Endodermal cell (in vitro differentiated cells): ENCODE data around the gene F2RL3. TPM values are rescaled to one million over a fixed set of nuclear protein-coding genes. Genes with fewer than 3 reads are reported as not detected.

Source experiments
- DNase-seq: peaks from one replicate; pipeline ENCODE4 v3.0.0-alpha.2; 2017
- H3K27ac ChIP-seq: 2 replicates; pipeline ENCODE4 v1.5.1; 2013; ENCODE audit warnings: mild to moderate bottlenecking, low read depth, low read length, moderate library complexity
- H3K27me3 ChIP-seq: 2 replicates; pipeline ENCODE4 v1.6.1; 2013; ENCODE audit warnings: mild to moderate bottlenecking, low read length, moderate library complexity; ENCODE audit not compliant: insufficient read depth, control insufficient read depth, poor library complexity, severe bottlenecking
- H3K36me3 ChIP-seq: 2 replicates; pipeline ENCODE4 v1.7.0; 2013; ENCODE audit warnings: mild to moderate bottlenecking, low read length, moderate library complexity; ENCODE audit not compliant: control insufficient read depth, insufficient read depth
- H3K4me1 ChIP-seq: one replicate; pipeline ENCODE4 v1.7.0; 2013; ENCODE audit warnings: low read length; ENCODE audit not compliant: control insufficient read depth, insufficient read depth
- H3K4me3 ChIP-seq: 2 replicates; pipeline ENCODE4 v1.5.1; 2013; ENCODE audit warnings: mild to moderate bottlenecking, low read length, moderate library complexity
- H3K9ac ChIP-seq: 2 replicates; pipeline ENCODE4 v1.6.1; 2013; ENCODE audit warnings: mild to moderate bottlenecking, low read length, moderate library complexity; ENCODE audit not compliant: poor library complexity, severe bottlenecking; ENCODE audit errors: extremely low read depth
- H3K9me3 ChIP-seq: 2 replicates; pipeline ENCODE4 v1.6.1; 2013; ENCODE audit warnings: mild to moderate bottlenecking, low read length, moderate library complexity; ENCODE audit not compliant: control insufficient read depth
- H3K27ac Mint-ChIP-seq: 2 replicates; pipeline ENCODE4 v1.8.0; 2020; ENCODE audit warnings: mixed read lengths
- H3K27me3 Mint-ChIP-seq: 2 replicates; pipeline ENCODE4 v1.8.0; 2021; ENCODE audit warnings: mild to moderate bottlenecking, mixed read lengths; ENCODE audit not compliant: insufficient read depth
- H3K36me3 Mint-ChIP-seq: 2 replicates; pipeline ENCODE4 v1.8.0; 2020; ENCODE audit warnings: low read depth, mixed read lengths
- H3K4me1 Mint-ChIP-seq: 2 replicates; pipeline ENCODE4 v1.8.0; 2020; ENCODE audit warnings: mixed read lengths
- H3K4me3 Mint-ChIP-seq: 2 replicates; pipeline ENCODE4 v1.8.0; 2020; ENCODE audit warnings: mild to moderate bottlenecking, moderate library complexity, mixed read lengths
- H3K9me3 Mint-ChIP-seq: 2 replicates; pipeline ENCODE4 v1.8.0; 2020; ENCODE audit warnings: mild to moderate bottlenecking, mixed read lengths
- CTCF ChIP-seq: fragments of 200-600 bp; sonication (generic); conservative IDR thresholded peaks from 2 replicates; pipeline ENCODE4 v1.5.0; 2021; ENCODE audit warnings: antibody characterized with exemption, mild to moderate bottlenecking
- WGBS, 2 experiments: methylation state at CpG; one replicate each; pipeline versions ENCODE4 v1.1.5 to v1.1.7; 2013; ENCODE audit warnings: missing lambda C conversion rate in 2 of 2, mixed read lengths in 1 of 2; ENCODE audit not compliant: insufficient coverage in 1 of 2, insufficient read length in 1 of 2; 5-methylcytosine and 5-hydroxymethylcytosine counted together
- total RNA-seq, 2 donors: library from RNA; stranded (reverse); fragmentation: NEBNext Ultra II Directional in 1 of 2; extraction: Animal tissue kit (Norgen Biotek cat#: 25700) in 1 of 2; gene quantifications; 2 replicates in 1 of 2; 3 replicates in 1 of 2; pipeline ENCODE4 v1.2.1, GENCODE V29; 2021

The F2RL3 gene
- total RNA-seq, 2 donors from 2014 or later = not detected

GRCh38 chr19:16940626-16941025, 51.8 kb downstream of the F2RL3 start:
- Histone ChIP-seq H3K4me1 (no peaks in the 10 kb centered on the region), H3K27ac (no peak overlapping the region), H3K9ac (no peak overlapping the region), H3K4me3 (no peak overlapping the region), H3K27me3 (no peaks in the 10 kb centered on the region), H3K9me3 (no peaks in the 10 kb centered on the region), H3K36me3 (no peaks in the 10 kb centered on the region)
- Mint-ChIP-seq H3K9me3 (peaks cover 5% of the 10 kb centered on the region), H3K36me3 (peaks cover 1% of the 10 kb centered on the region), H3K4me3 (no peak overlapping the region), H3K4me1 (no peaks in the 10 kb centered on the region), H3K27ac (no peak overlapping the region), H3K27me3 (no peaks in the 10 kb centered on the region)
- DNase-seq = no peak
- TF ChIP-seq CTCF = no peak
- 86 to 88% methylated on average over 6 to 9 of the region's 9 CpGs for WGBS, 2 experiments

Other genes starting within 250 kb of the F2RL3 start
- 10 to 100 TPM; 57.6 to 91.4 TPM for gene SMIM7, start 228.9 kb upstream of the F2RL3 start, total RNA-seq
- 1 to 10 TPM; 5.1 to 6.8 TPM for gene TMEM38A, start 227.9 kb upstream of the F2RL3 start, total RNA-seq
- gene NWD1, start 169.2 kb upstream of the F2RL3 start, total RNA-seq = not detected
- 10 to 100 TPM; 68.0 to 78.4 TPM for gene SIN3B, start 59.6 kb upstream of the F2RL3 start, total RNA-seq
- gene CPAMD8, start 137.8 kb downstream of the F2RL3 start, total RNA-seq = 10 to 100 TPM; 19.7 to 22.9 TPM
- gene HAUS8, start 186.5 kb downstream of the F2RL3 start, total RNA-seq = 10 to 100 TPM; 19.4 to 19.9 TPM
- gene MYO9B, start 186.8 kb downstream of the F2RL3 start, total RNA-seq = 10 to 100 TPM; 79.4 to 96.8 TPM